Esophagus squamous epithelium (tissue), 4 donors: Measurements from ENCODE around the gene IGF2BP3.

Experiments
- CTCF ChIP-seq, 6 experiments: fragments of 450-650 bp in 4 of 6; fragments of 200-600 bp in 2 of 6; sonication (generic) in 2 of 6; IDR thresholded peaks; one replicate each; pipeline ENCODE4 v1.5.1; 2016 to 2019; ENCODE audit warnings: antibody characterized with exemption in 6 of 6, mild to moderate bottlenecking in 4 of 6, moderate library complexity in 4 of 6
- POLR2A ChIP-seq, 4 donors: fragments of 450-650 bp; IDR thresholded peaks; one replicate each; pipeline ENCODE4 v1.6.1; 2017; ENCODE audit warnings: antibody characterized with exemption in 4 of 4, mild to moderate bottlenecking in 4 of 4, moderate library complexity in 3 of 4

GRCh38 chr7:23470330-23471105 lies at the start of gene IGF2BP3:
- TF ChIP-seq POLR2A (IDR thresholded peaks at IDR 0.05), result no peak
- TF ChIP-seq CTCF (IDR thresholded peaks at IDR 0.05), result no peak
